22Rv1 (cell line): ENCODE data around the gene CDK15.

Experiments
- CTCF ChIP-seq: fragments of 450-650 bp; IDR thresholded peaks from 2 replicates; pipeline ENCODE4 v1.5.1; 2017; ENCODE audit warnings: mild to moderate bottlenecking
- ZFX ChIP-seq: fragments of 450-650 bp; IDR thresholded peaks from 2 replicates; pipeline ENCODE4 v1.6.1; 2017; ENCODE audit warnings: antibody characterized with exemption, borderline replicate concordance

- TF ChIP-seq CTCF (no peak), ZFX (no peak)
Observed at GRCh38 chr2:201839727-201840126, 33.4 kb downstream of the CDK15 start.
